ENCODE measurements around the gene HTR2A.

Gene HTR2A

DNA sequence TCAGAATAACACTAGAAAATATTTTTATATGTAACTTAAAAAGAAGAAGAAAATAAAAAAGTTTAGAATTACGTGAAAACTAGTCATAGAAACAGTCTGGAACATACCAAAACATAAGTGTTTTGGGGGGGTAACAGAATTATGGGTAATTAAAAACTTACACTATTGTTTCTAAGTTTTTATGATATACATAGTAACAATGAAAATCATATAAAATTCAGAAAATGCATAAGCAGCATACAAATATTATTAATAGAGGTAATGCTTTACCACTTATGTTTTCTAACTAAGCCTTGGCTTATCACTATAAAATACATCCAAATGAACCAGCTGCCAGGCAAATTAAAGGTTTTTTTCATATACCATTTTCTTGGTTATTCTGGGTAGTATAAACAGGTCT, 114.8 kb downstream of the HTR2A start:
- Histone ChIP-seq H3K36me3 (ENCODE audit: low read length) (peaks cover 73% of the 10 kb centered on the region), H2AFZ (ENCODE audit: low read depth, low read length, severe bottlenecking) (no peak overlapping the region)

More for the DNA sequence above, 114.8 kb downstream of the HTR2A start:
- TF ChIP-seq, protein P1, sequence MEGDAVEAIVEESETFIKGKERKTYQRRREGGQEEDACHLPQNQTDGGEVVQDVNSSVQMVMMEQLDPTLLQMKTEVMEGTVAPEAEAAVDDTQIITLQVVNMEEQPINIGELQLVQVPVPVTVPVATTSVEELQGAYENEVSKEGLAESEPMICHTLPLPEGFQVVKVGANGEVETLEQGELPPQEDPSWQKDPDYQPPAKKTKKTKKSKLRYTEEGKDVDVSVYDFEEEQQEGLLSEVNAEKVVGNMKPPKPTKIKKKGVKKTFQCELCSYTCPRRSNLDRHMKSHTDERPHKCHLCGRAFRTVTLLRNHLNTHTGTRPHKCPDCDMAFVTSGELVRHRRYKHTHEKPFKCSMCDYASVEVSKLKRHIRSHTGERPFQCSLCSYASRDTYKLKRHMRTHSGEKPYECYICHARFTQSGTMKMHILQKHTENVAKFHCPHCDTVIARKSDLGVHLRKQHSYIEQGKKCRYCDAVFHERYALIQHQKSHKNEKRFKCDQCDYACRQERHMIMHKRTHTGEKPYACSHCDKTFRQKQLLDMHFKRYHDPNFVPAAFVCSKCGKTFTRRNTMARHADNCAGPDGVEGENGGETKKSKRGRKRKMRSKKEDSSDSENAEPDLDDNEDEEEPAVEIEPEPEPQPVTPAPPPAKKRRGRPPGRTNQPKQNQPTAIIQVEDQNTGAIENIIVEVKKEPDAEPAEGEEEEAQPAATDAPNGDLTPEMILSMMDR (IDR thresholded peaks at IDR 0.05; ENCODE audit: insufficient read depth, low read length, poor library complexity, severe bottlenecking) = no peak
- no peak for TF ChIP-seq EZH2phosphoT487 (conservative IDR thresholded peaks at IDR 0.05; ENCODE audit: low read length)
- no peak overlapping the region for H3K4me3 ChIP-seq (ENCODE audit: insufficient read depth, low read length, poor library complexity, severe bottlenecking)
- H3K9me2 ChIP-seq (replicated peaks; ENCODE audit: insufficient read depth, low read length) = no peaks in the 10 kb centered on the region
- no peak overlapping the region for H3K4me2 ChIP-seq (ENCODE audit: low read depth, low read length, poor library complexity, severe bottlenecking)
- H3K27ac ChIP-seq (ENCODE audit: low read depth, low read length) = no peak overlapping the region
- no peaks in the 10 kb centered on the region for H3K79me2 ChIP-seq (ENCODE audit: insufficient read depth, low read length)
- no peaks in the 10 kb centered on the region for H3K27me3 ChIP-seq (ENCODE audit: low read length)
- no peaks in the 10 kb centered on the region for H3K9me3 ChIP-seq (ENCODE audit: insufficient read depth, low read length)
- no peaks in the 10 kb centered on the region for H4K20me1 ChIP-seq (ENCODE audit: low read depth, low read length)
- H3F3A ChIP-seq (ENCODE audit: insufficient read depth) = no peaks in the 10 kb centered on the region
- no peak overlapping the region for H3K9ac ChIP-seq (ENCODE audit: low read length)

Data from SU-DHL-6 (cell line).